GM04503 (cell line): ENCODE data around the gene SRPK3.

Experiments
- DNase-seq: peaks from one replicate; pipeline ENCODE4 v3.0.0-alpha.2; 2012; ENCODE audit warnings: low read depth

SRPK3 gene

GRCh38 chrX:153784325-153784967 is 3.6 kb downstream of the SRPK3 start:
- DNase-seq = no peak

- DNase-seq = no peak
These were observed 5.8 kb downstream of the SRPK3 start for GRCh38 chrX:153786669-153787068.

- DNase-seq = no peak
These were observed 8.8 kb downstream of the SRPK3 start for GRCh38 chrX:153789654-153790053.

GRCh38 chrX:153791104-153791852 is 10.4 kb downstream of the SRPK3 start:
- DNase-seq = no peak

- DNase-seq = no peak
These were observed 11.5 kb downstream of the SRPK3 start for GRCh38 chrX:153792368-153792767.

GRCh38 chrX:153793291-153793690 is 12.4 kb downstream of the SRPK3 start:
- DNase-seq = no peak

- DNase-seq = peak; percentile 54
These were observed 13.4 kb downstream of the SRPK3 start, which contains the start of the genes IDH3G and SSR4 for GRCh38 chrX:153794018-153794896. TSS of gene IDH3G (minus strand) at chrX:153794375. CDS start at chrX:153794326, 49 bp downstream. TSS of gene SSR4 (plus strand) at chrX:153794668. CDS start at chrX:153794688, 20 bp downstream.

- no peak for DNase-seq
These were observed 14.3 kb downstream of the SRPK3 start for GRCh38 chrX:153794897-153795816.

- DNase-seq = no peak
These were observed 16.7 kb downstream of the SRPK3 start for GRCh38 chrX:153797415-153798015.

GRCh38 chrX:153799326-153799725 is 18.5 kb downstream of the SRPK3 start:
- DNase-seq = no peak

GRCh38 chrX:153800177-153800722 is 19.4 kb downstream of the SRPK3 start:
- no peak for DNase-seq

GRCh38 chrX:153800746-153801145 is 19.9 kb downstream of the SRPK3 start:
- DNase-seq = no peak

- no peak for DNase-seq
These were observed 20.8 kb downstream of the SRPK3 start for GRCh38 chrX:153801669-153802068.

GRCh38 chrX:153802513-153803045 is 21.7 kb downstream of the SRPK3 start:
- no peak for DNase-seq

GRCh38 chrX:153803211-153804099 is 22.6 kb downstream of the SRPK3 start:
- DNase-seq = no peak

GRCh38 chrX:153804100-153804595 is 23.3 kb downstream of the SRPK3 start:
- no peak for DNase-seq

GRCh38 chrX:153804621-153805020 is 23.8 kb downstream of the SRPK3 start:
- DNase-seq = no peak

GRCh38 chrX:153805436-153805835 is 24.6 kb downstream of the SRPK3 start:
- no peak for DNase-seq

- no peak for DNase-seq
These were observed 26.2 kb downstream of the SRPK3 start for GRCh38 chrX:153806999-153807575.
